Hematopoietic multipotent progenitor cell treated with erythropoietin and hydrocortisone succinate and interleukin-3 and kit ligand, for 6 days (in vitro differentiated cells): ENCODE measurements around the gene TBX15.
"Not testable (repeated sequence)": the region's sequence is repeated elsewhere in the genome, so short reads cannot be mapped to it uniquely, and the experiment has no call there.

ENCODE experiments used
- DNase-seq: peaks from one replicate; pipeline ENCODE4 v3.0.0-alpha.2; 2015

Gene TBX15

DNA sequence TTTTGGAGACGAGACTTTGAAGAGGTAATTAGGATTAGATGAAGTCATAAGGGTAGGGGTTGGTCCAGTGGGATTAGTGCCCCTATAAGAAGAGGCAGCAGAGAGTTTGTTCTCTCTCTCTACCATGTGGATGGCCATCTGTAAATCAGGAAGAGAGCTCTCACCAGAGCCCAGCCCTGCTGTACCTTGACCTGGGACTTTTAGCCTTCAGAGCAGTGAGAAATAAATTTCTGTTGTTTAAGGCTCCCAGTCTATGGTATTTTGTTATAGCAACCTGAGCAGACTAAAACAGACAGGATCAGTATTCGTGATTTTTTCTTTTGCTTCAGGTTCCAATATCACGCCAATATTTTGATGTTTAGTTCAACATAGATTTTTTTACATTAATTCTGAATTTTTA is 30.0 kb downstream of the TBX15 start:
- DNase-seq = no peak

DNA sequence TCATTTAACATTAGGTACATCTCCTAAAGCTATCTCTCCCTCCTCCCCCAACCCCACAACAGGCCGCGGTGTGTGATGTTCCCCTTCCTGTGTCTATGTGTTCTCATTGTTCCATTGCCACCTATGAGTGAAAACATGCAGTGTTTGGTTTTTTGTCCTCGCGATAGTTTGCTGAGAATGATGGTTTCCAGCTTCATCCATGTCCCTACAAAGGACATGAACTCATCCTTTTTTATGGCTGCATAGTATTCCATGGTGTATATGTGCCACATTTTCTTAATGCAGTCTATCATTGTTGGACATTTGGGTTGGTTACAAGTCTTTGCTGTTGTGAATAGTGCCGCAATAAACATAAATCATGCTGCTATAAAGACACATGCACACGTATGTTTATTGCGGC is 30.6 kb downstream of the TBX15 start:
- DNase-seq = not testable (repeated sequence)

DNA sequence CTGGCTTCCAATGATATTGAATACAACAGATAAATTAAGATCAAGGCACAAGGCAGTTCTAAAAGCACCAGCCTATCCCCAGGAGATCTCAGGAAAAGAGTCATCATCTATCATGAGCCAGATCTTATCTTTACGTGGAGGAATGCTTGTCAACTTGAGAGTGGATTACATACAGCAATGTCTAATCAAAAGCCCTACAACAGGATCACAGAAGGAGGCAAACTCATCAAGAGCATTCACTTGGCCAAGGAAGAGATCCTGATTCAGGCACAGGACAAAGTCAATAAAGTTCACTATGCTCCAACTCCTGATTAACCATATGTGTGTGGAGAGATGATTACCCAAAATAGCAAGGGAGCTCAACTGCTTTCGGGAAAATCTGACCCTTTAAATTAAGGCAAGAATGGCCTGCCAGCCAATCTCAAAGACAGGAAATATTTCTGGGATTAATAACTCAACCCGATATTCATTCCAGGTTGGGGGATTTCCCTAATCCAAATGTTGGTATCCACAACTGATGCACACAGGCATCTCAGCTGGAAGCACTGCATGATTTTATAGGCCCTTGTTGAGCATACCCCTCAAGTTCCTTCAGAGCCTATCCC is 33.7 kb downstream of the TBX15 start:
- DNase-seq = no peak

DNA sequence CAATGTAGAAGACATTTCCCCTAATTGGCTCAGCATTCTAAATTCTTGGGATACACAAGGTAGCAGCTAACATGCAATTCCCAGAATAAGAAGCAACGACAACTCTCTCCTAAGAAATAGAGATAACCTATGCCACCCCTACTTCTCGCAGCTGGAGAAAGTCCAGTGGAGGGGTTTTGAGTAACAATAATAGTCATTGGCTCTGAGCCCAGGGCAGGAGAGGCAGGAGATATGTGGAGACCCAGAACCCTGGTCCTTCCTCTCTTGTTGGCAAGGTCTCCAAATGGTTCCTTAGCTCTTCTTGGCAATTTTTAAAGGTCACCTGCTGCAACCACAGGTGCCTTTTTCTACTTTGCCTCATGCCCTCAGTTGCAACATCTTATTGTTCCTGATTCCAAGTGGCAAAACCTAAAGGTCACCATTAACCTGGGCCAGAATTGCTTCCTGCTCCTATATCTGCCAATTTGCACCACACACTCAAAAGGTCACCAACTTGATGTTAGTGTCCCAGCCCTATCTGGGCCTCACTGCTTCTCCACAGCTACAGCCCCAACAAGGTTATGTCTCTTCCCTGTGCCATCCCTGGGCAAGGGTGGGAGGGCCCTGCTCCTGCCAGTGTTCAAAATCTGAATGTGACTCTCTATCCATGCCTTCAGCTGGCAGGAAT is 36.7 kb downstream of the TBX15 start:
- DNase-seq = no peak

DNA sequence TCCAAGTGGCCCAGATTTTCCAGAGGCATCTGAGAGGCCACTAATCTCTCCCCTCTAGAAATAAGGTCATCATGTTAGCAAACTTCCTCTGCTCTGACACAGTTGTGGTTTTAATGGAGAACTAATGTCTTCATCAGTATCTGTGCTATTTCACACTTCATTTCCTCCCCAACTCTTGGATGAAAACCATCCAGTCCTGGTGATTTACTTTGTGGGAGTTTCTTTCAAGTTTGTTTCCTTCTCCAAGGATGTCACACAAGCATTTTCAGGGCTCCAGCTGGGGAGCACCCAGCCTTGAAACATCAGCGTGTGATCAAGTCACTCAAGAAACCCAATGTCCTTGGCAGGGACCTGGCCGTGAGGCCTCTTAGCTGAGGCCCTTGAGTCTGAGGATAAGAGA is 38.8 kb downstream of the TBX15 start:
- no peak for DNase-seq

DNA sequence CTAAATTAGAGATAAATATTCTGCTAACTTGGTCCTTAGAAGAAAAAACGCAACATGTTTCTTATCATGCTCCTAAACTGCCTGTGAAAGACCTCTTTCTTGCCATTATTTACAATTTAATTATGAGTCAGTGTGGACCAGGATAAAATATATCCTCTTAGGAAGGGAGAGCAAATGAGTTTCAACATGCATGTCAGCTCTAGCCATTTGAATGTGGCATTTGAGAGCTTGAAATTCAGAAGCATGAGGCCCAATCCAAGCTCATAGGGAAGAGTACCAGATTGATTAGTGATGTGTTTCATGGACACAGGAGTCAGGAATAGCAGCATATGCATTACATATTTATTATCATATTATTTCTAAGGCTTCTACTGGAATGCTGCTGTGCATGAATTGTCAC is 39.3 kb downstream of the TBX15 start:
- no peak for DNase-seq

DNA sequence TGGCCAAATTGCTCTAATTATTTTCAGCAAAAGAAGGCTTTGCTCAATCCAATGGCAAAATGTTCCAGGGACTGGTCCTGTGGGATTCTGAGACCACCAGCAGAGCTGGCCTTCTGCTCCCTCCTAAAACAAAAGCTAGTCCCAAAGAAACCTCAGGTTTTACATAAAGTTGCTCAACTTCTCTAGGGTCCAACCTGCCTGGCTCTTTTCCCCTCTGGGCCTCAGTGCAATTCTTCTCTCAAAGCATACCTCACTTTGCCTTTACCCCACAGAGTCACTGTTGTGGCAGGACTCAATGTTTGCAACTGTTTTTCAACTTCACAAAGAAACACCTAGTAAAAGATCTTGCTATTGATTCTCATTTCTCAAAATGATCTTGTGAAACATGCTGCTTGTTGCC is 39.8 kb downstream of the TBX15 start:
- DNase-seq = no peak

DNA sequence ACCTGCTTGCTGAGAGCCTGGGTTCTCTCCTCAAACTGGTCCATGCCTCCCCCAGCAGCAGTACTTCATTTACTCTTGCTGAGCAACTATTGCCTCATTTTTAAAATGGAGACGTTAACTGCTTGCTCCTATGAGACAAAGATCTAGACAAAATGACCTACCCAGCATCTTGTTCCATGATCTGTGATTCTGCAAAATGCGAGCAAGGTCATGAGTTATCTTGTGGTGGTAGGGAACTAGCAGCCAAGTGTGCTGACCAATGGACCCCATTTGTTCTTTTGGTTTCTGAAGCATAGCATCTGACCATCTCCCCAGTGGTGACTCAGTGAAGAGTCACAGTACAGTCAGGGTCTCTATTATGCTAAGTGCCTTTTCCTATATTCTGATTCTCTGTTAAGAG is 40.4 kb downstream of the TBX15 start:
- no peak for DNase-seq

DNA sequence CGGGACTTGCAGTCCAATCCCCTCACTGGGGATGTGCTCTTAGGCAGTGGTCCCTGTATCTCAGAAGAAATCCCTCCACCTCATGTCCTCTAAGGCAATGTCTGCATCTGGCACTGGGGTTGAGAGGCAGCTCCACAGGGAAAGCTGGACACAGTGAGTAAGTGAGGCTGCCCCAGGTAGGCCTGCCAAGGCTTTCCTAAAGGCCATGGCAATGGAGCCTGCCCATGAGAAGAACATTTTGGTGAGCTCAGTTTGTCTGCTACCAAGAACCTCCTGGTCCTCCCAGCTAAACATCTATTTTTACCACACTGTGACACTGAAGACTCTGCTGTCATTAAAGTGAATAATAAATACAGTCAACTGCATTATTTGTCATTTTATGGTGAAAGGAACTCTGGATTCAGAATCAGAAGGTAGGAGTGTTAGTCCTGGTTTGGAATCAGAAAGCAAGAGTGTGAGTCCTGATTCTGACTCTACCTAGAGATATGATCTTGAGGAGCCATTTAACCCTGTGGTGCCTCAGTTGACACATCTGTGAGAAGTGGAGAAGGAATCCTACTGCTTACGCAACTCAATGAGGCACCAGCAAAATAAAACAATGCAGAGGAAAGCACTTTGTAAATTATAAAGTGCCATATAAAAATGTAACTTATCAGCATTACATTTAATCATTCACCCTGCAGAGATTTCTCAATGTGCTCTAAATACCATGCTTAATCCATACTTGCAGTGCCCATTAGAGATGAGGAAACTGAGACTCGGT is 41.0 kb downstream of the TBX15 start:
- no peak for DNase-seq

DNA sequence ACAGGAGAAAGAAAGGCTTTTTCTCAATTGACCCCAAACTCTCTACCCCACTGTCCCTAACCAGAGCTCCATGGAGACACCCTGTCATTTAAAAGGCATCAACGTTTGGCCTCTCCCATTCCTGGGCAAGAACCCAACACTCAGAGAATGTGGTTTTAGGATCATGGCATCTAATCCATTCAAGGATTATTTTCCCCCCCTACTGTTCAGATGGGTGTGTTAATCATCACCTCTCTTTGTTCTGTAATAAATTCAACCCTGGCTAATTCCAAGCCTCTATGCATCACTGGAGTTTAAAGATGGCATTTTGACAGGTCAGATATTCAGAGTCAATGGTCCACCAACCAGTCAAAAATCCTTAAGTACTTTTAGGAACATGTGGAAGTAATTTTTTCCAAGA is 42.7 kb downstream of the TBX15 start:
- no peak for DNase-seq

DNA sequence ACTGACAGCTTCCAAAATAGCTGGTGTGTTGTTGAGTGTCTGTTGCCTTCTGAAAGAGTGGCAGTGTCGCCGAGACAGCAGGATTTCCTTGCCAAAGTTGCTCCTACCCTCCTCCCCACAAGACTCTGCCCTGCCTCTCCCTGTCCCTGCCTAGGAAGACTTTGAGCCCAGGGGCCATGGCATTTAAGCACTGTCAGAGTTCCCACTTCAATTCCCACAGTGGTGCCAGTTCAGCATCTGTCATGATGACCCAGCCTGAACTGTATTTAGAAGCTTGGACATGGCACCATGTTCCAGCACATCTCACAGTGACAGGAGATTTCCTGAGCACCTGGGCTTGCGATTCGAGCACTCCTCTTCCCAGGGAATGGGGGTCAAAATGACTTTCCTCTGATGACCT is 43.6 kb downstream of the TBX15 start:
- no peak for DNase-seq

DNA sequence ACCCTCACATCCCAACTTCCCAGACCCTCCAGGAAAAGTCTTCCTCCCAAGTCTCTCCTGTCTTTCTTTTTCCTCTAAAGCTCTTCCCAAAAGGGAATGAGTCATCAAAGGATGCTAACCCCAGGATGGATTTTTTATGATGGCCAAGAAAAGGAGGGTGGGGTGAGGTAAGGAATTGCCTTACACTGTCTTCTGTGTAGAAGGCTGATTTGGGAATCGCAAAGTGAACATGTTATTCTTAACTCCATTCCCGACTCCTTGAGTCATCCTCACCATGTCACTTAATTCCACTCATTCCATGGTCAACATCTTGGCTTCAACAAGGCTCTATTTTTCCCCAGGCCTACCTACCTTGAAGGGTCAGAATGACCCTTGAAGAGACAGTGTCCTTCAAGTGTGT is 44.0 kb downstream of the TBX15 start:
- DNase-seq = no peak

DNA sequence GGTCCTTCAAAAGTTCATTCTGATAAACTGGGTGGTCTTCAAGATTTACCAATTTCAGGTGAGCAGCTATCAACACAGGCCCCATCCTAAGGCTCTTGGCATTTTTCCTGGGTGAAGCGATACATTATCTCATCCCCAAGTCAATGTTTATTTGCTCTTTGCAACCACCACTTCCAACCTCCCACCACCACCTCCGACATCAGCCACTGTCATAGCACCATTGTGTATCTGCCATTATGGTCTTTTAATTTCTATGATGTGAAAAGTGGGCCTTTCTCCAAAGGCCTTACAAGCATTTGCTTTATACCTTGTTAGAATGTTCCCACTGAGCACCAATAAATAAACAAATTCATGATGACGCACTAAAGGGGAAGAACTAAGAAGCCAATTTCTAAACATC is 47.2 kb downstream of the TBX15 start:
- no peak for DNase-seq

DNA sequence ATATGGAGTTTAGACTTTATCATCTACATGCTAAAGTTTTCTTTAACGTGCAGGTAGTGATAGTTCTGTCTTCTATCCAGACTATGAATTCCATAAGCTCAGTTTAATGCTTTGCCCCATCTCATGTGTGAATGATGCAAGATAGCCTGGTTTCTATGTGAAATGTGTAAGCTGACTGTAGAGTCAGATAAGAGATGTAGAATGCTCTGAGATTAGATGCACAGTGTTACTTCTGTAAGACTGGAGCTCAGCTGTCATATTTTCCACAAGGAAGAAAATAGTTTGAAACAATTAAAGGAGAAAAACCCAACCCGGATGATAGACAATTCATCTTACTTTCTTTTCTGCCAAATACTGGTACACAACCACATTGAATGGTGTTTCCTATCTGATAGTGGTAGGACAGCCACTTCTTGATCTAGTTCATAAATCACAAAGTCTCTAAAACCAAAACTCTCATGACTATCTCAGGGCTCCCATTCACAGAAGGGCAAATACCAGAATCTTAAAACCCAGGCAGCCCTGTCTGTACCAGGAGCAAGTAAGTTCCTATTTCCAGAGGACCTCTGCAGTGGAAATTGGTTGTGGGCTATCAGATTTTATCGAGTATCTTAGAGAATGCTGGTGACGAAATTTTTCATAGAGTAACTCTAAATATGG is 50.6 kb downstream of the TBX15 start:
- no peak for DNase-seq

DNA sequence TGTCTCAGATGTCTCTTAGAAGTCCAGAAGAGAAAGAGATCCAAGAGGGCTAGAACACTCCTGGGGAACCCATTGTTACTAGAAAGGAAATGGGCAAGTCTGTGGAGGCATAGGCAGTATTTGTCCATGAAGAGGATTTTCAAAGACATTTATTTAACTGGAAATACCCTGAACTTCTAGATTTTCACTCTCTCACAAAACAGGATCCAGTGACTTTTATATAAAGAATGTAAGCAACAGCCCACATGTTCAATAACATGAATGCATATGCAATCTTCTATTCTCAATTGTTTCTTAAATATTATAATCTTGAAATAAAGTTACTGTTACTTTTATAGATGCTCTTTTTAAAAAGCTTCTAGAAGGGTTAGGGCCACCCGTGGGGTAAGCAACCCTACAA is 53.4 kb downstream of the TBX15 start:
- DNase-seq = no peak

DNA sequence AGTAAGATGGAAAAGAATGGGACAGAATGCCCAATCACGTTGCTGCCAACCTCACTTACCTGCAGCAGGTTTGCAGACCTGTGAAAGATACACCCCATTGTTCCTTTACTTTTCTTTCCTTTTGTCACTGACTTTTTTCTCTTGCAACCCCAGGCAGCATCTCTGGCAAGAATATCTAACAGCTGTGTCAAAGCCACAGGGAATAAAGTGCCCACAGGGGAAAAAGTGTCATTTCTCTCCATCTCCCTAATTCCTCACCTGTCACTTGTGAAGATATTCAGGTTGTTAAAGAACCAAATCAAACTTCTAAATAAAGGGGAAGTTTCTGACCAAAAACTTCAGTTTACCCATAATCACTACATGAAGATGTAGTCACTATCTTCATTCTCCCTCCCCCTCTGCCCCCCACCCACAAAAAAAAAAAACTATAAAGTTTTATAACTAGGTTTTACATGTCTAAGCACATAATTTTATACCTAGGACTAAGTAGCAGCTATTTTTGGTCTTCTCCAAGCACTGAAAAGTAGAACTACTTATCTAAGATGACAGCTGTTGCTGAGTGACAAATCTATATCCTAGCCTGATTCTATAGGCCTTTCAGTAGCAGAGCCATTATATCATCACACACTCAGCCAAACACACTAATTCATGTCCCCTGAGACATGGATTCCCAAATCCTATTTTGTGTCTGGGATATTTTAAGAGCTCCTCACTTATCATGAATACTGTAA is 54.9 kb downstream of the TBX15 start:
- no peak for DNase-seq

DNA sequence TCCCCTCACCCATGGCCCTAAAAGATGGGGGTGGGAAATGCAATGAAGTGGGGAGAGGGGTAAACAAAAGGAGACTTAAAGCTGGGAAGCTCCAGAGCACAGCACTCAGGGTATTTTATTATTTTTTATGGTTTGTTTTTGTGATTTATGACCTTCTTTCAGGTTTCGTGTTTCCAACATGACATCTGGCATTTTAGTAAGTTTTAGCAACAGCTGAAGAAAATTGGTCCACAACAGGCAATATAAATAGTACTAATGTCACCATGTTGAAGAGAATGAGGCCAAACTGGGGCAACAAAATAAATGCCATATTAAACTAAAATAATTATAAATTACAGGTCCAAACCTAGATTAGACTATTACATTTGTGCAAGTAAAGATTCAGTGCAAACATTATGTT is 56.3 kb downstream of the TBX15 start:
- no peak for DNase-seq

DNA sequence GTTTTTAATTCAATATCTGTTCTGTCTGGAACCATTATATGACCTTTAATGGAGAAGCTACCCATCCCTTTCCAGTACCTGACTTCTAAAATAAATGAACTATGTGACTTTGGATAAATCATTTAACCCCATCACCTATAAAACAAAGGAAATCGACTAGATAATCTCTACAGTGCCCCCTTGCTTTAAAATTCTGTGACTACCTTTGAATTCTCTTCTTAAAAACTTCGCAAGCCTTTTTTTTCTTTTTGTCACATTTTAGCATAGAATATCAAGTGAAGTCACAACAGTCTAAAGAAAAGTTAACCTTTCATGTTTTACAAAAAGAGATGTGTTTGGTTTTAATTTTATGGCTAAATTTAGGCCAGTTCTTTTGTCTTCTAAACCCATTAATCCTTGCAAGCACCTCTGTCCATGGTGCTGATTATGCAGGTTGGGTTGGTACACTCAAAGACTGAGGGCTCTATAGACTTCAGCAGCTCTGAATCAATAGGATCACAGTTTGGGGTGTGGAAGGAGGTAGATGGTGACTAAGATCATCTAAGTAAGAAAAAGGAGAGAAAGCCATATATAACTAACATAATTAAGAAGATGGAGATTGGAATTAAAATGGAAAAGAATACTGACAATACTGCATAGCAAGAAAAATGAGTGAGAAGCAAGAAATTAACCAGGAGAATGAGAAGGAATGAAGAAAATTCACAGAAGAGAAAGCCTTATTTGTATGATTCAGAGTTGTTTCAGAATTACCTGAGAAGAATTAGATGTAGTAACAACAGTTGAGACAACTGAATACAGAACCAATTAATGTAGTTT is 59.2 kb downstream of the TBX15 start:
- peak; percentile 57 for DNase-seq

DNA sequence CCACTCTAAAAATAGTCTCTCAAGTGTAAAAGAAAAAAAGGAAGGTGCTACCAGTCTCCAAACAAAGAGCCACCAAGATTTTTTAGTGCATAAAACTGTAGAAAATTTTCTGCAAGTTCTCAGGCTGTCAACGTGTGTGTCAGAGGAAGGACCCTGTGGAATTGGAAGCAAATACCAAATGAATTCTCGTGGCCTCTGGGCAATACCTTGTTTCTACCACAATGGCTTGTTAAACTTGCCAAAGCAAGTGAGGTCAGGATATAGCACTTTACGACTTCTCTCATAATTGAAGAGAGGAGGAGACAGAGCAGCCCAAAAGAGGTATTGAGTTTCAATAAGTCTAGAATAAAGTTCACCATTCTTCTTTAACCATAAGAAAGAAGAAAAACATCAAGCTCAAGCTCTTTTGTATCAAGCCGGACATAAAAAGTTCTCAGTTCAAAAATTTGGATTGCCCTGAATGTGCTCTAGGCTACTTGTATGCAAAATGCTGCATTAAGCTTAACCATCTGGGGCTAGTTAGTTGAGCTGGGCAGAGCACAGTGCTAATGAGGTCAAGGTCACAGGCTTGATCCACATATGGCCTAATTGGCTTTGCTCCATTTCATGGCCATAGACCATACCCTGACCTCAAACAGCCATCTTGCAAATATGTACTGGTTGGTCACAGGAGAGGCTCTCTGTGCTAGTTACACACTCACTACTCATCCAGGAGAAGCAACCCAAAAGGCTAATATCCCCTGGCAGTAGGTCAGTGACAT is 60.5 kb downstream of the TBX15 start:
- no peak for DNase-seq

DNA sequence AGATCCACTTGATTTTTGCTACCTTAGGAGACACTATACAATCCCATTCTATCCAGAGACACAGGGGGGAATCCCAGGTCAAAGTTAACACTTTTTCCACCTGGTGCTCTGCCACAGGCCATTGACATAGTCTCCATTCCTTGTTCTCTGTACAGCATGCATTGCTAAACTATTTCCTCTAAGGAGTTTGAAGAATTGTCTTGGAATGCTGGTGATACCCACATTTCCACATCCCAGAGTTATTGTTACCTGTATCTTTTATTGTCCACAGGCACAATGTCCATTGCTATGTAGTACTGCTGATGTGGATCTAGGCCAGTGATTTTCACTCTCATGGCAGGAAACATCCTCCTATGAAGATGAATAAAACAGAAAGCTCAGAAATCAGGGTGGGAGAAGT is 61.9 kb downstream of the TBX15 start:
- no peak for DNase-seq

DNA sequence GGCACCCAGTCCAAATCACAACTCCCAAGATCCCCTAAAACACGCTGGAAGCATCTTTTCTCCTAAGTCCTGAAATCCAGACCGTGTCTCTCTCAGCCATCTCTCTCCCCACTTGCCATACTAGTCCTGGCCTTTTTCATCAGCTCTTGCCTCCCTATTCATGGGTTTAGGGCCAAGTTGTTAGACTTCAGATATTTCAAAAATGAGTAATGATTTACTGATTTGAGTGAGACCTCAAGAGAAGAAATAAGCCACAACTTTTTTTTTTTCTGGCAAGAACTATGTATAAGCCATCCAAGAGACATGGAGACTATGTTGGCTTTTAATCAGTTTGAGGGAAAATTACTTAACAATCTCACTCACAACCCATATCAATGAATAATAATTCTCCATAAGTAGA is 62.5 kb downstream of the TBX15 start:
- no peak for DNase-seq

DNA sequence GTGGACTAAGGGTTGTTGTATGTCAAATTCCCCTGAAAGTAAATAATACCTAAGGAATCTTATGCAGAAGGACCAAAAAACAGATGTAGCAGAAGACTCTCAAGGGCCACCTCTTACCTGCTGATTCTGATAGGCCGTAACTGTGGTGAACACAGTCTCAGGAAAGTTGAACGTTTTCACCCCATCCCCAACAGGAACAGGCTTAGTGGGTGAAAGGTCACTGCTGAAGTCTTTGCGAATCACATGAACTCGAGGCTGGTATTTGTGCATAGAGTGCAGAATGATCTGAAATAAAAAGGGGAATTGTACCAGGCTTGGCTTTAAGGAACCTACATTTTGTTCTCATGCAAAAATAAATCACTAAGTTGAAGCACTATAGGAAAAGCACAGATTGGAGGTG is 64.8 kb downstream of the TBX15 start:
- no peak for DNase-seq
